Measurements from ENCODE around the gene TEX14. TPM values are rescaled to one million over a fixed set of nuclear protein-coding genes. Genes with fewer than 3 reads are reported as not detected.
A peak's percentile ranks its signal among the peaks of the same experiment; 100 is the strongest.
"Not testable (repeated sequence)": the region's sequence is repeated elsewhere in the genome, so short reads cannot be mapped to it uniquely, and the experiment has no call there.

Gene TEX14
- total and polyA plus RNA-seq, 7 donors = 0.05 to 3.5 (median 0.11) TPM; not detected in 1

GRCh38 chr17:58693208-58693607 lies 1.4 kb upstream of the TEX14 start:
- no peak for TF ChIP-seq CTCF (IDR thresholded peaks at IDR 0.05)
- no peak for ATAC-seq
- peaks cover 0 to 10% of the 10 kb centered on the region in 2 donors for H3K36me3 ChIP-seq (ENCODE audit: insufficient read depth in 1 of 2, low read depth in 1 of 2)
- no peaks in the 10 kb centered on the region for H3K9me3 ChIP-seq
- H3K4me3 ChIP-seq = peak overlapping the region; percentile 78
- no peaks in the 10 kb centered on the region for H3K27me3 ChIP-seq (ENCODE audit: insufficient read depth in 3 of 3, low read length in 2 of 3)
- peaks cover 12% of the 10 kb centered on the region for H3K4me1 ChIP-seq
- intact Hi-C loops (cut with DNase I) = loop anchor here (5.0 to 10.0 kb wide), 2 partner anchors 168 to 176 kb away; no protein-coding TSS in a partner anchor
- 63 to 66% (median 66%) methylated on average over 8 of the region's 8 CpGs for WGBS, 3 donors
- peak overlapping the region; percentile 81 for H3K27ac ChIP-seq
- no peak for DNase-seq

- 8 to 9% (median 8%) methylated on average over 50 of the region's 50 CpGs for WGBS, 3 donors
- intact Hi-C loops (cut with DNase I) = loop anchor here (5.0 to 10.0 kb wide), 2 partner anchors 168 to 175 kb away; no protein-coding TSS in a partner anchor
- peak; percentile 98 to 100 (median 100) for ATAC-seq
Observed at GRCh38 chr17:58692239-58693055, 602 bp upstream of the TEX14 start, which contains the start of gene RAD51C. TSS of gene RAD51C (plus strand) at chr17:58692602. CDS start at chr17:58692644, 42 bp downstream.

GRCh38 chr17:58690033-58690432 lies 1.8 kb downstream of the TEX14 start:
- H3K27me3 ChIP-seq (ENCODE audit: insufficient read depth in 3 of 3, low read length in 2 of 3); H3K4me3 ChIP-seq; H3K36me3 ChIP-seq (ENCODE audit: insufficient read depth in 1 of 2, low read depth in 1 of 2); H3K9me3 ChIP-seq; ATAC-seq; DNase-seq; H3K27ac ChIP-seq: not testable (repeated sequence)
- H3K4me1 ChIP-seq = peaks cover 12% of the 10 kb centered on the region
- intact Hi-C loops (cut with DNase I) = loop anchor here (5.0 to 10.0 kb wide), 2 partner anchors 165 to 173 kb away; no protein-coding TSS in a partner anchor
- 94 to 95% (median 95%) methylated on average over 7 of the region's 7 CpGs for WGBS, 3 donors

More at GRCh38 chr17:58692239-58693055, 602 bp upstream of the TEX14 start, which contains the start of gene RAD51C:
- Histone ChIP-seq H3K4me3 (peak within 1 kb of the TSS; percentile 78), H3K36me3 (ENCODE audit: insufficient read depth in 1 of 2, low read depth in 1 of 2) (peaks cover 0 to 10% of the 10 kb centered on the region in 2 donors), H3K27ac (peak within 1 kb of the TSS; percentile 81), H3K27me3 (ENCODE audit: insufficient read depth in 3 of 3, low read length in 2 of 3) (no peaks in the 10 kb centered on the region), H3K4me1 (peaks cover 12% of the 10 kb centered on the region), H3K9me3 (no peaks in the 10 kb centered on the region)
- TF ChIP-seq CTCF (IDR thresholded peaks at IDR 0.05) = no peak
- DNase-seq = peak; percentile 86 to 92

GRCh38 chr17:58688521-58688920 lies 3.3 kb downstream of the TEX14 start:
- no peak for DNase-seq
- 80 to 87% (median 83%) methylated on average over 2 of the region's 2 CpGs for WGBS, 3 donors
- ATAC-seq = no peak
- H3K36me3 ChIP-seq (ENCODE audit: insufficient read depth in 1 of 2, low read depth in 1 of 2) = no peaks in the 10 kb centered on the region
- no peak overlapping the region for H3K4me3 ChIP-seq
- peaks cover 7% of the 10 kb centered on the region for H3K4me1 ChIP-seq
- intact Hi-C loops (cut with DNase I) = loop anchor here in 1 of 2 donors (10.0 kb wide), 1 partner anchor 114 kb away; no protein-coding TSS in a partner anchor
- no peak for TF ChIP-seq CTCF (IDR thresholded peaks at IDR 0.05)
- no peaks in the 10 kb centered on the region for H3K27me3 ChIP-seq (ENCODE audit: insufficient read depth in 3 of 3, low read length in 2 of 3)
- no peak overlapping the region for H3K27ac ChIP-seq
- no peaks in the 10 kb centered on the region for H3K9me3 ChIP-seq

GRCh38 chr17:58686980-58687379 lies 4.9 kb downstream of the TEX14 start:
- Histone ChIP-seq H3K9me3 (no peaks in the 10 kb centered on the region), H3K4me1 (no peaks in the 10 kb centered on the region), H3K27me3 (ENCODE audit: insufficient read depth in 3 of 3, low read length in 2 of 3) (no peaks in the 10 kb centered on the region), H3K4me3 (no peak overlapping the region), H3K36me3 (ENCODE audit: insufficient read depth in 1 of 2, low read depth in 1 of 2) (no peaks in the 10 kb centered on the region), H3K27ac (no peak overlapping the region)
- no peak for TF ChIP-seq CTCF (IDR thresholded peaks at IDR 0.05)
- DNase-seq (no peak), ATAC-seq (no peak)
- intact Hi-C loops (cut with DNase I) = loop anchor here in 1 of 2 donors (10.0 kb wide), 1 partner anchor 112 kb away; no protein-coding TSS in a partner anchor
- WGBS, 3 donors = 68 to 81% (median 77%) methylated on average over 4 of the region's 4 CpGs

GRCh38 chr17:58684462-58684861 lies 7.4 kb downstream of the TEX14 start:
- not testable (repeated sequence) for H3K4me1 ChIP-seq; H3K36me3 ChIP-seq (ENCODE audit: insufficient read depth in 1 of 2, low read depth in 1 of 2); H3K4me3 ChIP-seq; H3K27ac ChIP-seq; DNase-seq; H3K9me3 ChIP-seq; ATAC-seq; H3K27me3 ChIP-seq (ENCODE audit: insufficient read depth in 3 of 3, low read length in 2 of 3)
- intact Hi-C loops (cut with DNase I) = loop anchor here in 1 of 2 donors (10.0 kb wide), 1 partner anchor 110 kb away; no protein-coding TSS in a partner anchor
- WGBS, 3 donors = 87 to 89% (median 88%) methylated on average over 6 of the region's 6 CpGs
